ENCODE results near the gene PICK1.
A peak's percentile ranks its signal among the peaks of the same experiment; 100 is the strongest.
"Not testable (repeated sequence)": the region's sequence is repeated elsewhere in the genome, so short reads cannot be mapped to it uniquely, and the experiment has no call there.

The PICK1 gene

GRCh38 chr22:38030311-38031133 lies 26.7 kb upstream of the PICK1 start:
- DNase-seq (ENCODE audit: low read depth) = no peak

- DNase-seq (ENCODE audit: low read depth) = no peak
Observed at GRCh38 chr22:38031491-38031890, 25.7 kb upstream of the PICK1 start.

- peak; percentile 66 for DNase-seq (ENCODE audit: low read depth)
Observed at GRCh38 chr22:38032681-38033521, 24.3 kb upstream of the PICK1 start.

- no peak for DNase-seq (ENCODE audit: low read depth)
Observed at GRCh38 chr22:38033522-38034277, 23.5 kb upstream of the PICK1 start.

GRCh38 chr22:38034278-38034882 lies 22.8 kb upstream of the PICK1 start:
- peak; percentile 80 for DNase-seq (ENCODE audit: low read depth)

GRCh38 chr22:38034884-38035529 lies 22.2 kb upstream of the PICK1 start:
- no peak for DNase-seq (ENCODE audit: low read depth)

GRCh38 chr22:38035530-38035885 lies 21.7 kb upstream of the PICK1 start:
- DNase-seq (ENCODE audit: low read depth) = no peak

GRCh38 chr22:38036392-38037062 lies 20.7 kb upstream of the PICK1 start:
- DNase-seq (ENCODE audit: low read depth) = no peak

- not testable (repeated sequence) for DNase-seq (ENCODE audit: low read depth)
Observed at GRCh38 chr22:38037367-38038150, 19.6 kb upstream of the PICK1 start.

GRCh38 chr22:38038426-38038825 lies 18.8 kb upstream of the PICK1 start:
- DNase-seq (ENCODE audit: low read depth) = no peak

GRCh38 chr22:38038890-38039812 lies 18.1 kb upstream of the PICK1 start:
- DNase-seq (ENCODE audit: low read depth) = no peak

GRCh38 chr22:38040953-38041759 lies 16.0 kb upstream of the PICK1 start:
- no peak for DNase-seq (ENCODE audit: low read depth)

- no peak for DNase-seq (ENCODE audit: low read depth)
Observed at GRCh38 chr22:38041760-38042487, 15.3 kb upstream of the PICK1 start.

GRCh38 chr22:38042488-38042790 lies 14.8 kb upstream of the PICK1 start:
- no peak for DNase-seq (ENCODE audit: low read depth)

GRCh38 chr22:38043151-38044039 lies 13.8 kb upstream of the PICK1 start:
- no peak for DNase-seq (ENCODE audit: low read depth)

GRCh38 chr22:38046070-38046748 lies 11.0 kb upstream of the PICK1 start:
- DNase-seq (ENCODE audit: low read depth) = no peak

Data from fibroblast of gingiva (primary cell).